Mammary epithelial cell (primary cell): ENCODE data around the gene RBP3.

Experiments
- EZH2 ChIP-seq: IDR thresholded peaks from 2 replicates; pipeline ENCODE4 v1.6.1; 2012; ENCODE audit warnings: low read length, inconsistent platforms, borderline replicate concordance
- TF ChIP-seq, protein P1 (sequence below), 2 donors: IDR thresholded peaks in 1 of 2; conservative IDR thresholded peaks in 1 of 2; 2 replicates each; pipeline ENCODE4 v1.5.1; 2011 to 2012; ENCODE audit warnings: inconsistent platforms in 2 of 2, low read length in 2 of 2, mild to moderate bottlenecking in 2 of 2, control low read depth in 1 of 2, low read depth in 1 of 2; ENCODE audit not compliant: insufficient read depth in 1 of 2; ENCODE audit errors: extremely low read depth in 1 of 2

DNA sequence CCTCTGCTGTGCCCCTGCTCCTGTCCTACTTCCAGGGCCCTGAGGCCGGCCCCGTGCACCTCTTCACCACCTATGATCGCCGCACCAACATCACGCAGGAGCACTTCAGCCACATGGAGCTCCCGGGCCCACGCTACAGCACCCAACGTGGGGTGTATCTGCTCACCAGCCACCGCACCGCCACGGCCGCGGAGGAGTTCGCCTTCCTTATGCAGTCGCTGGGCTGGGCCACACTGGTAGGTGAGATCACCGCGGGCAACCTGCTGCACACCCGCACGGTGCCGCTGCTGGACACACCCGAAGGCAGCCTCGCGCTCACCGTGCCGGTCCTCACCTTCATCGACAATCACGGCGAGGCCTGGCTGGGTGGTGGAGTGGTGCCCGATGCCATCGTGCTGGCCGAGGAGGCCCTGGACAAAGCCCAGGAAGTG, 1.8 kb downstream of the RBP3 start:
- TF ChIP-seq, protein P1, sequence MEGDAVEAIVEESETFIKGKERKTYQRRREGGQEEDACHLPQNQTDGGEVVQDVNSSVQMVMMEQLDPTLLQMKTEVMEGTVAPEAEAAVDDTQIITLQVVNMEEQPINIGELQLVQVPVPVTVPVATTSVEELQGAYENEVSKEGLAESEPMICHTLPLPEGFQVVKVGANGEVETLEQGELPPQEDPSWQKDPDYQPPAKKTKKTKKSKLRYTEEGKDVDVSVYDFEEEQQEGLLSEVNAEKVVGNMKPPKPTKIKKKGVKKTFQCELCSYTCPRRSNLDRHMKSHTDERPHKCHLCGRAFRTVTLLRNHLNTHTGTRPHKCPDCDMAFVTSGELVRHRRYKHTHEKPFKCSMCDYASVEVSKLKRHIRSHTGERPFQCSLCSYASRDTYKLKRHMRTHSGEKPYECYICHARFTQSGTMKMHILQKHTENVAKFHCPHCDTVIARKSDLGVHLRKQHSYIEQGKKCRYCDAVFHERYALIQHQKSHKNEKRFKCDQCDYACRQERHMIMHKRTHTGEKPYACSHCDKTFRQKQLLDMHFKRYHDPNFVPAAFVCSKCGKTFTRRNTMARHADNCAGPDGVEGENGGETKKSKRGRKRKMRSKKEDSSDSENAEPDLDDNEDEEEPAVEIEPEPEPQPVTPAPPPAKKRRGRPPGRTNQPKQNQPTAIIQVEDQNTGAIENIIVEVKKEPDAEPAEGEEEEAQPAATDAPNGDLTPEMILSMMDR (conservative IDR thresholded peaks at IDR 0.05 in 1 of 2, IDR thresholded peaks at IDR 0.05 in 1 of 2; ENCODE audit: extremely low read depth in 1 of 2, insufficient read depth in 1 of 2, low read depth in 1 of 2, low read length in 2 of 2) = no peak
- no peak for TF ChIP-seq EZH2
